ENCODE results near the gene EIF4E2.
"Not testable (repeated sequence)": the region's sequence is repeated elsewhere in the genome, so short reads cannot be mapped to it uniquely, and the experiment has no call there.

EIF4E2 gene

DNA sequence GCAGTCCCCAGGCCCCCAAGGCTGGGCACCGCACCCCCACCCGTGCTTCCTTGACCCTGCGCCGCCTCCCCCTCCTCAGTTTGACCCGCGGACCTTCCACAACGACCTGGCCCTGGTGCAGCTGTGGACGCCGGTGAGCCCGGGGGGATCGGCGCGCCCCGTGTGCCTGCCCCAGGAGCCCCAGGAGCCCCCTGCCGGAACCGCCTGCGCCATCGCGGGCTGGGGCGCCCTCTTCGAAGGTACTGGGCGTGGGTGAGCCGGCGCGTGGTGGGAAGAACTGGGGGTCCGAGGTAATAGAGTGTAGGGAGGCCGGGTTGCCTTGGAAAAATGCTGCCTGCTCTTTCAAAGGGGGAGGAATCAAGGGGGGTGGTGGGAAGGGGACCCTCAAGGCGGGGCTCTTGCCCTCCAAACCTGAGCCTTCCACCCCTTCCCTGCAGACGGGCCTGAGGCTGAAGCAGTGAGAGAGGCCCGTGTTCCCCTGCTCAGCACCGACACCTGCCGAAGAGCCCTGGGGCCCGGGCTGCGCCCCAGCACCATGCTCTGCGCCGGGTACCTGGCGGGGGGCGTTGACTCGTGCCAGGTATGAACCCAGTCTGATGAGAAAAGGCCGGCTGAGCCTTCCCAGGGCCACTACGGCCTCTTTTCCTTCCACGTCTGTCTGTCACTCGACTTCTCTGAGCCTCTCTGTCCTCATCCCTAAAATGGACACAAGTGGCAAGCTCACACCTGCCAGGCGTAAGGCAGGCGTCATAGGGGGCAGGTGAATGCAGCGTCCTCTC, 27.7 kb upstream of the EIF4E2 start:
- DNase-seq = no peak

DNA sequence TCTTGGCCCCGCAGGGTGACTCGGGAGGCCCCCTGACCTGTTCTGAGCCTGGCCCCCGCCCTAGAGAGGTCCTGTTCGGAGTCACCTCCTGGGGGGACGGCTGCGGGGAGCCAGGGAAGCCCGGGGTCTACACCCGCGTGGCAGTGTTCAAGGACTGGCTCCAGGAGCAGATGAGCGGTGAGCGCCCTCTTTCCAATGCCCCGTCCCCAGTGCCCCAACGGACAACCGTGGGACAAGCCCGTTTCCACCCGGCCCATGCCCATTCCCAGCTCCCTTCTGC, 27.1 kb upstream of the EIF4E2 start:
- DNase-seq = no peak

DNA sequence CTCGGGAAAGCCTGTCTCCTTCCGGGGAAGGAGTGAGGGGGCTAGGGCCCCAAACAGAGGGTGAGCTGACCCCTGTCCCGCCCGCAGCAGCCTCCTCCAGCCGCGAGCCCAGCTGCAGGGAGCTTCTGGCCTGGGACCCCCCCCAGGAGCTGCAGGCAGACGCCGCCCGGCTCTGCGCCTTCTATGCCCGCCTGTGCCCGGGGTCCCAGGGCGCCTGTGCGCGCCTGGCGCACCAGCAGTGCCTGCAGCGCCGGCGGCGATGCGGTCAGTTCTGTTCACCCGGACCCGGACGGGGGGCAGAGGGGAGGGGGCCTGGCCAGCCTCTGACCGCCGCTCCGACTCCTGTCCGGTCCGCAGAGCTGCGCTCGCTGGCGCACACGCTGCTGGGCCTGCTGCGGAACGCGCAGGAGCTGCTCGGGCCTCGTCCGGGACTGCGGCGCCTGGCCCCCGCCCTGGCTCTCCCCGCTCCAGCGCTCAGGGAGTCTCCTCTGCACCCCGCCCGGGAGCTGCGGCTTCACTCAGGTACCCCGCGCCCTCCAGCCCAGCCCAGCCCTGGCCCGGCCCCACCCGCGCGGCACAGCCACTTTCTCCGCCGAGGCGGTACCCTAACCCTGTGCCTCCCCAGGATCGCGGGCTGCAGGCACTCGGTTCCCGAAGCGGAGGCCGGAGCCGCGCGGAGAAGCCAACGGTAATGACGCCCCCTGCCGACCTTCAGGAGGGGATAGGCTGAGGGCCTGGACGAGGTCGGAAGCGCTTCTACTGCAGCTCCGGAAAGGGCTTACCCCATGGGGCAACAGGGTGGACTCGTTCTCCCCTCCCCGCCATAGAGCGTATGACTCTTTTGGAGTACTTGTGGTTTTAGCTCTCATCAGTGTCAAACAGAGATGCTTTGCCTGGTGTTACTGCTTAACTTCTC, 26.5 kb upstream of the EIF4E2 start:
- no peak for DNase-seq

DNA sequence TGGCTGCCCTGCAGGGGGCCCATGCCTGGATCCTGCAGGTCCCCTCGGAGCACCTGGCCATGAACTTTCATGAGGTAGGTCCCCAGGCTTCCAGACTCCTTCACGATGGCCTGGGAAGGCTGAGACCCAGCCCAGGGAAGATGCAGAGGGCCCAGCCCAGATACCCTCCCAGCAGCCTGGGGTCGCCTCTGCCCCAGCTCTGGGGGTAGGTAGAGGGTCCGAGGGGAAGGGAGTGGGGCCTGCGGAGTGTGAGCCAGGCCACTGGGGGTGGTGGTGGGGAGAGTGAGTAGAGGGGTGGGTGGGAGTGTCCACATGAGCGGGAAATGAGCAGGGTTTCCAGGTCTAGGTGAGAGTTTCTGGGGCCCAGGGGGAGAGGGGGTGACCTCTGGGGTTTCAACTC, 25.7 kb upstream of the EIF4E2 start:
- DNase-seq = no peak

DNA sequence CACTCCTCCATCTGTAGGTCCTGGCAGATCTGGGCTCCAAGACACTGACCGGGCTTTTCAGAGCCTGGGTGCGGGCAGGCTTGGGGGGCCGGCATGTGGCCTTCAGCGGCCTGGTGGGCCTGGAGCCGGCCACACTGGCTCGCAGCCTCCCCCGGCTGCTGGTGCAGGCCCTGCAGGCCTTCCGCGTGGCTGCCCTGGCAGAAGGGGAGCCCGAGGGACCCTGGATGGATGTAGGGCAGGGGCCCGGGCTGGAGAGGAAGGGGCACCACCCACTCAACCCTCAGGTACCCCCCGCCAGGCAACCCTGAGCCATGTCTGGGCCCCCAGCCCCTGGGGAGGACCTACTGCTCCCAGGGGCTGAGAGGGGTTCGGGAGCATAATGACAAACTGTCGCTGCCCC, 25.3 kb upstream of the EIF4E2 start:
- DNase-seq = no peak

DNA sequence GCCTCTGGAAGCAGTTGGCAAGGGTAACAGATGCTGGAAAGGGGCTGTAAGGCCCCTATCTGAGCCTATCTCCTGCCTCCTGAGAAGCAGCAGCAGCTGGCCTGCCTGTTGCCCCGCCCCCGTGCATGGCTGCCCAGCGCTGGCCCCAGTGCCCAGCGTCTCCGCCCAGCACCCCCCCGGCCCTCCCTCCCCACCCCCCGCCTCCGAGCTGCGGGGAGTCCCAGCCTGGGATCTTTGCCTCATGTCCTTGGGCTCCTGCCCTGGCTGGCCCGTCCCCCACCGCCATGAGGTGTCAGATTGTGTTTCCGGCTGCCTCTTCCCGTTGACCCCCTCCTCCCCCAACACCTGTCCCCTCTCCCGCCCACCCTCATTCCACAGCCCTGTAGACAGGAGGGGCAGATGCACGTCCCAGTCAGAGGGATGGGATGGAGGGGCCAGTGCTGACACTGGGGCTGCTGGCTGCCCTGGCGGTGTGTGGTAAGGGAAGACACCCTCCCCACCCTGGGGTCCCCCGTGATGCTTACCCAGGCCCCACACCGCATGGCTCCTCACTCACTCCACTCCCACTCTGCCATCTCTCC, 24.6 kb upstream of the EIF4E2 start, which contains the start of gene CHRND:
TSS of gene CHRND (plus strand) at position 370 of the 581 bp plus-strand sequence. CDS start at position 426, 56 bp downstream.
- DNase-seq = no peak

DNA sequence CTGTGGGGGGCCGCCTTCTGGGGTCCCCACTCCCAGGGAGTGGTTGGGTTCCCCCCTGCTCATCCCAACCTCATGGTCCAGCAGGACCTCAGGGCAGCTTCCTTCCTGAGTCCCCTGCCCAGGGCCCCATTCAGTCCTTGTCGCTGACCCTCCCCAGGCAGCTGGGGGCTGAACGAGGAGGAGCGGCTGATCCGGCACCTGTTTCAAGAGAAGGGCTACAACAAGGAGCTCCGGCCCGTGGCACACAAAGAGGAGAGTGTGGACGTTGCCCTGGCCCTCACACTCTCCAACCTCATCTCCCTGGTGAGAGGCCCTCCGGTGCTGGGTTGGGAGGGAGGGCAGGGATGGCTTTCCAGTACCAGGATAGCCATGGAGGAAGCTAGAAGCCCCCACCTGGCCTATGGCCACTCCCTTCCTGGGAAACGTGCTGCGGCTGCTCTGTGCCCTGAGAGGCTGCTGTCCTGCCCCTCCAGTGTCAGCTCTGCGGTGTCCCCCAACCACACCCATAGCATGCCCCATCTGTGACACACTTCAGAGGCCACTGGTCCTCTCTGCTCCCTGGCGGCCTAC, 24.0 kb upstream of the EIF4E2 start:
- DNase-seq = no peak

DNA sequence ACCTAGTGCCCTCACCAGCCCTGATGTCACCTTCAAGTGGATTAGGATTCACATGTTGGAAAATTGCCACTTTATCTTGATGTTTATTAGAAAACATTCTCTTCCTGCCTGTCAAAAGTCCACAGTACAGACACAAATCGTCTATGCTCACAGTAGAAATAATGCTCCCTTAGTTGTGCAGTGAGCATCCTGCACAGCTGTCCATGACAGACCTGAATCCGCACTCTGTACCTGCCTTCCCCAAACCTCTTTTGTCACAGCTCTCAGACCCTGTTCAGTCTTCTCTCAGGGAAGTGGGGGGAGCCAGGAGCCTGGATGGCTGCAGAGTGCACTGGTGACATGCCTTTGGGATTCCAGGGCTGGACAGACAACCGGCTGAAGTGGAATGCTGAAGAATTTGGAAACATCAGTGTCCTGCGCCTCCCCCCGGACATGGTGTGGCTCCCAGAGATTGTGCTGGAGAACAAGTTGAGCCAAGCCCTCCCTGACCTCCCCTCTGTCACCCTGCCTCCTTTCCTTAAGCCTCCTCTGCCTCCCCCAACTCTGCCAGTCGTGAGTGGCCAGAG, 22.5 kb upstream of the EIF4E2 start:
- DNase-seq = no peak

DNA sequence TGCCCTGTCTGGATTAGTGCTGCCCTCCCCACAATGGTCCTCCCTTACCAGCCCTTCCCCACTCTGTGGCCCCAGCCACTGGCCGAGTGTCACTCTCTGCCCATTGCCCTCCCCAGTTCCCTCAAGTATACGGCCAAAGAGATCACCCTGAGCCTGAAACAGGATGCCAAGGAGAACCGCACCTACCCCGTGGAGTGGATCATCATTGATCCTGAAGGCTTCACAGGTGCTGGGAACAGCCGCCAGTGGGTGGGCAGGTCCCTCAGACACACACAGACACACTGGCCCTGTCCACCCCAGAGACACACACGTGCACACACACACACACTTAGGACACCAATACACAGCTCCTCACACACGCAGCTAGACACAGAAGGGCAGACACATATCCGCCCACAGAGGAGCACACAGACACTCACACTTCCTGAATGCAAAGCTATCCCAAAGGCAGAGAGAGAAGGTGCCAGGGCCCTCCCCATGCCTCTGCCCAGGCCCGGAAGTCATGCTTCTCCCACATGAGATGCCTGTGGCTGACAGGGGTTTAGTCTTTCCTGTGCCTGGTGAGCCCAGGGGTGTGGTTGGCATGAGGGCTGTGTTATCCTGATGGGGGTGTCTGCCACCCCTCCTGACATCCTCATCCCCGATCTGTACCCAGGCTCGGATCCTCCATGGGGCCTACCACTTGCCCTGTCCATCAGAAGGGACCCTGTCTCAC, 21.6 kb upstream of the EIF4E2 start:
- no peak for DNase-seq

DNA sequence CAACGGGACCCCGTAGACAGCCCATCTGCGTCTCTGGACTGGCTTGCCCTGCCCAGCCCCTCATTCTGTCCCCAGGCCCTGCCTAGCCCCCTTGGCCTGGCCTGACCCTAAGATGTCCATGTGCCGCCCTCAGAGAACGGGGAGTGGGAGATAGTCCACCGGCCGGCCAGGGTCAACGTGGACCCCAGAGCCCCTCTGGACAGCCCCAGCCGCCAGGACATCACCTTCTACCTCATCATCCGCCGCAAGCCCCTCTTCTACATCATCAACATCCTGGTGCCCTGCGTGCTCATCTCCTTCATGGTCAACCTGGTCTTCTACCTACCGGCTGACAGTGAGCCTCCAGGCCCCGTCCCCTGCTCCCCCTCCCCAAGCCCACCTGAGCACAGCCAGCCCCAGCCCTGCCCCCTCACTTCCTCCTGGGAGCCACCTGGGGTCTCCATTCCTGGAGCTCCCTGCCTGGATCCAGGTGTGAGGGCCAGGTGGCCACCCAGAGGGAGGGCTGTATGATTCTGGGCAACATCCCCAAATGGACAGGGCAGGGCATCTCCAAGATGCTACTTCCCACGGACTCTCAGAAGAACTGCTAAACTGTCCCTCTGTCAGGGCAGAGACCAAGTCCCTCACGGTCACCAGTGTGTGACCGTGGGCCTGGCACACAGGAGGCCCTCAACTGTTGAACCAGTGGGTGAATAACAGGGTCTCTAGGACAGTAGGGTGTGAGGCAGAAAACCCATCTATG, 20.5 kb upstream of the EIF4E2 start:
- DNase-seq = no peak

DNA sequence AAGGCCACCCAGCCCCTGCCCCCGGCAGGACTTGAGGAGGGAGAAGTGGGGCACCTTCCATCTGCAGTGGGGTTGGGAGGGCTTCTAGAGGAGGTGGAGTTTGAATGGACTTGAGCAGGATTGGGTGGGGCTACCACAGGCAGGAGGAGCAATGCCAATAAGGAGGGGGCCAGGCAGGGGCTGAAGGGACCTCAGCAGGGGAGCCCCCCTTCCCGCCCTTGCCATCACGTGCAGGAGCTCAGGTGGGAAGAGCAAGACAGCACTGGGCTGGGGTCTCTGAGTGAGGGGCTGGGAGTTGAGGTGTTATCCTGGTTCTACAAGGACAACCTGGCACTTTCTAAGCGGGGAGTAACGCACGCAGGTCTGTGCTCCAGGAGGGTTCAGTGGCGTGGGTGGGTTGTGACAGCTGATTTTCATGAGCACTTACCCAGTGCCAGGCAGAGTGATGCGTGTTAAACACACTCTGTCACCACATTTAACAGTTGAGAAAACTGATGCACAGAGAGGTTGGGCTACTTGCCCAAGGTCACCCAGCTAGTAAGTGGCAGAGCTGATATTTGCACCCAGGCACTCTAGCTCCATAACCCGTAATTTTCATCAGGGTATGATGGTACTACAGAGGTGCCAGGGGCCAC, 19.7 kb upstream of the EIF4E2 start:
- no peak for DNase-seq

DNA sequence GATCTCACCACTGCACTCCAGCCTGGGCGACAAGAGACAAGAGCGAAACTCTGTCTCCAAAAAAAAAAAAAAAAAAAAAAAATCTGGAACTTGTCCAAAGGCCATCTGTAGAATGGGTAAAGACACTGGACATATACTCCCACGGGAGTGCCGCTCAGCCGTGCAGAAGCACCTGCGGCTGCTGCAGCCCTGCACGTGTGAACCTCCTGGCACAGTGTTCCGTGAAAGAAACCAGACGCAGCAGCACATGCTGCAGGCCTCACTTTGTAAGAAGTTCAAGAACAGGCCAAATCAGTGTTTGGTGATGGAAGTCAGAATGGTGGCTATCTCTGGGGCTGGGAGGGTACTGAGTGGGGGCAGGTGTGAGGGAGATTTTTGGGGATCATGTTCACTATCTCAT, 18.1 kb upstream of the EIF4E2 start:
- DNase-seq = no peak

DNA sequence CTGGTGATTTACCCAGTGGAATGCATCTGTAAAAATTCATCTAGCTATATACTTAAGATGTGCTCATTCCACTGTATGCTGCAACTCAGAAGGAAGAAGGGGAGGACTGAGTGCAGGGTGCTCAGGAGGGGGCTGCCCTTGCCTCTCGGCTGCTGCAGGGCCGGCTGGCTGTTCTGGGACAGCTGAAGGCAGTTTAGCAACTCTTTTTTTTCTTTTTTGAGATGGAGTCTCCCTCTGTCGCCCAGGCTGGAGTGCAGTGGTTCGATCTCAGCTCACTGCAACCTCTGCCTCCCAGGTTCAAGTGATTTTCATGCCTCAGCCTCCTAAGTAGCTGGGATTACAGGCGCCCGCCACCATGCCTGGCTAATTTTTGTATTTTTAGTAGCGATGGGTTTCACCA, 17.7 kb upstream of the EIF4E2 start:
- DNase-seq = not testable (repeated sequence)

DNA sequence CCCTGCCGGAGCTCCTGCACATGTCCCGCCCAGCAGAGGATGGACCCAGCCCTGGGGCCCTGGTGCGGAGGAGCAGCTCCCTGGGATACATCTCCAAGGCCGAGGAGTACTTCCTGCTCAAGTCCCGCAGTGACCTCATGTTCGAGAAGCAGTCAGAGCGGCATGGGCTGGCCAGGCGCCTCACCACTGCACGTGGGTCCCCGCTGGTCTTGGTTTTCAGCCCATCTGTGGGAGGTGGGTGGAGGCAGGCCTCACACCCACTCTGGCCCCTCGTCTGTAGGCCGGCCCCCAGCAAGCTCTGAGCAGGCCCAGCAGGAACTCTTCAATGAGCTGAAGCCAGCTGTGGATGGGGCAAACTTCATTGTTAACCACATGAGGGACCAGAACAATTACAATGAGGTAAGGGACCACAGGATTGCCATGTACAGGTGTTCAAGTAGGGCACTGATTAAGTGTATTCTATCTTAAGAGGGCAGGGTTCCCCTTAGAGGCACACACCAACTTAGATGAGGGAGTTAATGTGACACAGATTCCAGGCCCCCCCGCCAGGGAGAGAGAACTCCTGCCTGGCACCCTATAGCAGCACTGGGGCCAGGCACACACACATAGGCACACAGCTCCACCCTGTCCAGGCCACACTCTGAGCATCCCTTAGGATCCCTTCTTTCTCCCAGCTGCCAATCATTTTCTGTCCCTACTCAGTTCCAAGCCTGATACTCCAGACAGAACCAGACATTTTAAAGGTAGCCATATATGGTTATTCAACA, 16.4 kb upstream of the EIF4E2 start:
- DNase-seq = no peak

DNA sequence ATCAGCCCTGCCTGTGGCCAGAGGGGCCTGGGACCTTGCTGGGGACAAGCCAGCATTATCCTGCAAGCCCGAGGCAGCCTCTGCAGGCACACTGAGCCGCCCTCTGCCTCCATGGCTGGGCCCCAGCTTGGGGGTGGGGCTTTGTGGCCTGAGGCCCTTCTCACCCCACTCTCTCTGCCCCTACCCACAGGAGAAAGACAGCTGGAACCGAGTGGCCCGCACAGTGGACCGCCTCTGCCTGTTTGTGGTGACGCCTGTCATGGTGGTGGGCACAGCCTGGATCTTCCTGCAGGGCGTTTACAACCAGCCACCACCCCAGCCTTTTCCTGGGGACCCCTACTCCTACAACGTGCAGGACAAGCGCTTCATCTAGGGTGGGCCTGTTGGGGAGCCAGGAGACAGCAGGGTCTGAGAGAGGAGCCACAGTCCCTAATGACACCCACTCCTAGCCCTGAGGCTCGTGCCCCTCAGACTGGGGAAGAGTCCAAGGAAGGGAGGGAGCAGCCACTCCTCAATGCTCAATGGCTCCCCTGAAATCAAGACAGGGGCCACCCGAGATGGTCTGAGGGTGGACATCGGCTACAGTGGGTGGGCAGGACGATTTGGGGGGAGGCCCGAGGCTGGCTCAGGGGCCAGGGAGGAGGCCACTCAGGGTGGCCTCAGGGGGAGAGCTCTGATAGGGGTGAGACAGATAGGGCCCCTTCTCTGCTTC, 15.4 kb upstream of the EIF4E2 start:
- DNase-seq = no peak

DNA sequence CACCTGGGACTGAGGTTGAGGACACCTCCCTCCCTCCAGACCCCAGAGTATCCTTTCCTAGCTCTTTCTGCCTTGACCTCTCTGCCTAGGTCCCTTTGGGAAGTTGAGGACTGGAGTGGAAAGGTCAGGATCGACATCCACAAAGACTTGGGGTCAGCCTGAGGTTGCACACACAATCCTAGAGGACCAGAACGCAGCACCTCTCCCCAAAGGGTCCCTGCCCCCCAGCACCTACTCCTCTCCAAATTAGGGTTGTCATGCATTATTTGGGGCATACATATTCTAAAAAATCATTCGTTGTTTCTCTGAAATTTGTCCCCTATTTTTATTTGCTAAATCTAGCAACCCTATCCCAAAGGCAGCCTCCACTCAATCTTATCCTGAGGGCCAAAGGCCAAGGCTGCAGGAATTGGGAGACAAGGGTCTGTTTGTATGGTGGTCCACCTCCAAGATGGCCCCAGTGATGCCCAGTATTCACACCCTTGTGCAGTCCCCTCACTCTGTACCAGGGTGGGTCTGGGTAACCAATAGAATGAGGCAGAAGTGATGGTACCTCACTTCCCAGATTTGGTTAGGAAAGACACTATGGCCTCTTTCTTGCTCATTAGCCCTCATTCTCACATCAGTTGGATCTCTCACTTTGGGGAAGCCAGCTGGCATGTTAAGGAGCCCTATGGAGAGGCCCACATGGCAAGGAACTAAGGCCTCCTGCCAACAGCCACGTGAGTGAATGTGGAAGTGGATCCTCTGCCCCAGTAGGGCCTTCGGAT, 14.5 kb upstream of the EIF4E2 start:
- no peak for DNase-seq

DNA sequence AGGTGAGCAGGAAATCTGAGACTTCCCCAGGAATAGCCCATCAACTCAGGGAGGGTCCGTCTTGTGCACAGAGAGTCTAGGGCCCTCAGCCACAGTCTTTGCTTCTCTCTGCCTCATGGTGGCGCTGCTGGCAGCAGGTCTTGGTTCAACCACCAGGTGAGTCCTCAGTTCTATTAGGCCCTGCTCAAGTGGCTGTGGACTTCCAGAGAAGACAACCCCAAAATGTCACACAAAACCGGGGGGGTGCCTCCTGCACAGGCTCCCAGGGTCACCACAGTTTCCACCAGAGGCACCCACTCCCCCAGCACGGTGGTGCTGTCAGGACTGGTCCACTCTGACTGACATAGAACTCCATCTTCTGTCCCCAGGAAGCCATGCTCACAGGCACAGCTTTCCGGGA, 13.4 kb upstream of the EIF4E2 start:
- no peak for DNase-seq

DNA sequence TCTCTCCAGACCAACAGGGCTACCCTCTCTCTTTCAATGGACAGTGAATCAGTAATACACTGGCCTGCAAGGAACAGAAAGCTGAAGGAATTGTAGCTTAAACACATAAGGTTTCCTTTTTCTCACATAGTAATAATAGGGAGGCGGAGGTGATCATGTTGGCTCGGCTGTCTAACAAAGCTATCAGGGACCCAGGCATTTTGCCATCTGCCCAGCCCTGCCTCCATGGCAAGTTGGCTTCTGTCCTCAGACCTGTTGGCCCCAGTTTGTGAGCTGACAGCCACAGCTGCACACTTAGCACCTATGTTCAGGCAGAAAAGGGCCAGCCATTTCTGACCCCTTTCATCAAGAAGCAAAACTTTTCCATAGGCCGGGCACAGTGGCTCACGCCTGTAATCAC, 13.0 kb upstream of the EIF4E2 start:
- no peak for DNase-seq

DNA sequence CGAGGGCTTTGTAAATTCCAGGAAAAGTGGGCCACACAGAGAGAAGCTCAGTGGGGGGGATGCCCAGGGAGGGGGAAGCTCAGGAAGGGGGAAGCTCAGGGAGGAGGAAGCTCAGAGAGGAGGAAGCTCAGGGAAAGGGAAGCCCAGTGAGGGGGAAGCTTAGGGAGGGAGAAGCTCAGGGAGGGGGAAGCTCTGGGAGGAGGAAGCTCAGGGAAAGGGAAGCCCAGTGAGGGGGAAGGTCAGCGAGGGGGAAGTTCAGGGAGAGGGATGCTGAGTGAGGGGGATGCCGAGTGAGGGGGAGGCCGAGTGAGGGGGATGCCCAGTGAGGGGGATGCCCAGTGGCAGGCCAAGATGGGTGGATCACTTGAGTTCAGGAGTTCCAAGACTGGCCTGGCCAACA, 11.8 kb upstream of the EIF4E2 start:
- DNase-seq = no peak
